HPDE6-E6E7 (cell line): Measurements from ENCODE around the gene VARS1.

Experiments
- DNase-seq: peaks from one replicate; pipeline ENCODE4 v3.0.0; 2011; ENCODE audit warnings: missing footprints; ENCODE audit errors: extremely low spot score

The VARS1 gene

DNA sequence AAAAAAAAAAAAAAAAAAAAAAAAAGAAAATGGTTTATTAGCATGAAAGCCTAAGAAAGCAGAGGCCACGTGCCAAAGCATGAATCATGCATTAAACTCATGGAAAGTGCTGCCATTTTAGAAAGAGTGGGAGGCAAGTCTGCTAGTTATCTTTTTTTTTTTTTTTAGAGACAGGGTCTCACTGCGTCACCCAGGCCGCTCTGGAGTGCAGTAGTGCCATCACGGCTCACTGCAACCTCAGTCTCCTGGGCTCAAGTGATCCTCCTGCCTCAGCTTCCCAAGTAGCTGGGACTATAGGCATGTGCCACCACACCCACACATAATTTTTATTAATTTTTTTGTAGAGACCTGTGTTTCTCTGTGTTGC is 23.6 kb downstream of the VARS1 start:
- DNase-seq: no peak

DNA sequence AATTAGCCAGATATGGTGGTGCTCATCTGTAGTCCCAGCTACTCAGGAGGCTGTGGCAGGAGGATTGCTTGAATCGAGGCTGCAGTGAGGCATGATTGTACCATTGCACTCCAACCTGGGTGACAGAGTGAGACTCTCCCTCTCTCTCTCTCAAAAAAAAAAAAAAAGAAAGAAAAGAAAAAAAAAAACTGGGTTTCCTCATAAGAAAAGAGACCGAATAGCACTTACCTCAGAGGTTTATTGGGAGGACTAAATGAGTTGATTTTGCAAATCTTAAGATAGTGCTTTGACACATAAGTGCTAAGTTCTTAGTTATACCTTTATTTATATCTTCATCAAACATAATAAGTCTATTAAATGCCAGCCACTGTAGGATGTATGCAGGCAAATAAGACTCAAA is 24.7 kb downstream of the VARS1 start:
- DNase-seq: no peak

DNA sequence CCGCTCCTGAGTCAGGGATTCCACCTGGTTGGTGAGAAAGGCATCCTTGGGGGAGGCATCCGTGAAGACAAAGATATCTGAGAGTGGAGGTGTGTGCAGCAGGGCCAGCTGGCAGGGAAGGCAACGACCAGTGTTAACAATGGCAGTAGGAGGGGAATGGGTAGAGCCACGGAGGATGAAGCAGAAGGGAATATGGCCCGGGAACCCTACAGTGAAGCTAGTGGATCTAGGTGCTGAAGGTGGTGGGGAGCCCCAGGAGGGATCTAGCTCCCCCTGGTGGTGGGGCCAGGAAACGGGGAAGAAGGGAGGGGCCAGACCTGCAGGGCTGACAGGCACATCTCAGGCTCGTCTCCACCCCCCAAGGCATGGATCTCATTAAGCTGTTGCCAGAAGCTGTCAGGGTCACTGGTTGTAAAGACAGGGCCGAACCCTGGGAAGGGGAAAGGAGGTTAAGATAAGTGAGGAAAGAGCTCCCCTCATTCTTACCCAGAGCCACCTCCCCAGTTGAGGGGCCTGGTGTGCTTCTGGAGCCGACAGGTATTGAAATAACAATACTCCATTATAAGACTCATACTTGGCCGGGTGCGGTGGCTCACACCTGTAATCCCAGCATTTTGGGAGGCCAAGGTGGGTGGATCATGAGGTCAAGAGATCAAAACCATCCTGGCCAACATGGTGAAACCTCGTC is 25.7 kb downstream of the VARS1 start:
- peak; percentile 89 for DNase-seq

DNA sequence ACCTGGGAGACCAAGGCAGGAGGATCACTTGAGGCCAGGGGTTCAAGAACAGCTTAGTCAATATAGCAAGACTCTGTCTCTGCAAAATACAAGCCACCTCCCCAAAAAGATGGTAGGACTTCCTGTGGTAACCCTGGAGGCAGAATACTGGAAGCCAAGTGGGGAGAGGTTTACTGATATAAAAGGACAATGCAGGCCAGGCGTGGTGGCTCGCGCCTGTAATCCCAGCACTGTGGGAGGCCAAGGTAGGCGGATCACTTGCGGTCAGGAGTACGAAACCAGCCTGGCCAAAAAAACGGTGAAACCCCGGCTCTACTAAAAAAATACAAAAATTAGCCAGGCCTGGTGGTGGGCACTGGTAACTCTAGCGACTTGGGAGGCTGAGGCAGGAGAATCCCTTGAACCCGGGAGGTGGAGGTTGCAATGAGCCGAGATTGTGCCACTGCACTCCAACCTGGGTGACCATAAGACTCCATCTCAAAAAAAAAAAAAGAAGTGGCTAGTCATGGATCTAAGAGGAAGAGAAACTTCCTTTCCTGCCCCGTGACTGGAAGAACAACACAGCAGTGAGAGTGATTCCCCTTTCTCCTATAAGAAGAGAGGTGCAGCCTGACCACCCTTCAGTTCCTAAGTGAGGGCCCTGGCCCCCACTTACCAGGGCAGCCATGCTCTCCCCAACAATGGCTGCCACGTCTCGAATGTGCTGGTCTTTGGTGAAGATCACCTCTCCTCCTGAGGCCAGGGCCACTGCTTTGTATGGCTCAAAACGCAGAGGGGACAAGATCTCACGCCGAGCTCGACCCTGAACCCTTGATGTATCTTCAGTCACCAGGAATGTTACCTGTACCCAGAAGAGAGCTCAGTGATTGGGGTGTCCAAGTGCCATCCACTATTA is 26.9 kb downstream of the VARS1 start:
- no peak for DNase-seq

DNA sequence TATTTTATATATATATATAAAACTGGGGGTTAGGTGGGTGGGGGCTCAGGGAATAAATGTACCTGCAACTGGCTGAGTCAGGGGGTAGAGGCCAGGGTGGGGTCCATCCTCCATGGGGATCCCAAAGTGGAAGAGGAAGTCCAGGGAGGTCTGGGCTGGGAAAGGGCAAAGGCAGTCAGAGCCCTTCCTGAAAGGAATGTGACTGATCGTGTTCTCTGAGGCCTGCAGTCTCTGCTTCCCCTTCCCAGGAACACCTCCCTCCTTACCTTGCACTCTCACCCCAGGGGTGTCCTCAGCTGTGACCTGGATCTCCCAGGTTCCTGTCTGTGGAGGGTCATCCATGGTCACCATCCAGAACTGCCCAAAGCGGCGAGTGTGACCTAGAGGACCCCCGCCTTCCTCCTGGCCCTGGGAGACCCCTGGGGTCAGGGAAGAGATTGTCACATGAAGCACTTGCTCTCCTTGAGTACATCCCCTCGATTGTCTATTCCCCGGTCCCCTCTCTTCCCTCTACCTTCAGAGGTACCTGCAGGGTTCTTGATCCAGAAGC is 28.4 kb downstream of the VARS1 start:
- DNase-seq: no peak

DNA sequence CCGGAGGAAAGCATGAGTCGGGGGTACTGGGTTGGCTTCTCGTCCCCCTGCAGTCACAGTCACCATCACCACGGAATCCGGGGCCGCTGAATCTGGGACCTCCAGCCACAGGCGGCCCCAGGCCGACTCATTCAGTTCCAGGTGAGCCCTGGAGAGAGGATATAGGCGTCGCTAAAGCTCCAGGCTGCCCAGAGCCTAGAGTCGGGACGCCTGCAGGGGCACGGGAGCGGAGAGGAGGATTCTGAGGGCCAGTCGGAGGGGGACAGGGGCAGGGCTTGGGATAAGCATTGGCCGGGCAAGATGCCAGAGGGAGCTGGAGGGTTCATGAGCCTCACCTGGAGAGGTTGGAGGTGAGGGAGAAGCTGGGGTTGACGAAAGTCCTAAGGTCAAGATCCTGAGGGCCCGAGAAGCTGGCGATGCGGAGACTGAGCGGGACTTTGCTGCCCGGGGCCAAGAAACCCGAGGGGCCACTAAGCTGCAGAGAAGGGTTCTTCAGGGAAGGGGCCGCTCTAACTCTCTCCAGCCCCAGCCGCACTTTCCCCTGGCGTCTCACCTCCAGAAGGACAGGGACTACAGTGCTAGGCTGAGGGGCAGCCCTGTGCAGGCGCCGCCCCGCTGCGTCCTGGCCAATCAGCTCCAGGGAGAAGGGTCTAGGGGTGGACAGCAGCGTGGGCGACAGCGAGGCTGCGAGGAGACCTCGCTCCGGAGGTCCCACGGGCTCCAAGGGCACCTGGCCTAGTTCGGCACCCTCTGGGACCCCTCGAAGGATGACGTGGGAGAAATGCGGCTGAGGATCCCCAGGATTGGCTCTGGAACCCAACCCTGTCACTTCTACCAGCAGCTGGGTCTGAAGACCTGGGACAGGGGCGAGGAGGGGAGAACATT is 29.4 kb downstream of the VARS1 start:
- no peak for DNase-seq

DNA sequence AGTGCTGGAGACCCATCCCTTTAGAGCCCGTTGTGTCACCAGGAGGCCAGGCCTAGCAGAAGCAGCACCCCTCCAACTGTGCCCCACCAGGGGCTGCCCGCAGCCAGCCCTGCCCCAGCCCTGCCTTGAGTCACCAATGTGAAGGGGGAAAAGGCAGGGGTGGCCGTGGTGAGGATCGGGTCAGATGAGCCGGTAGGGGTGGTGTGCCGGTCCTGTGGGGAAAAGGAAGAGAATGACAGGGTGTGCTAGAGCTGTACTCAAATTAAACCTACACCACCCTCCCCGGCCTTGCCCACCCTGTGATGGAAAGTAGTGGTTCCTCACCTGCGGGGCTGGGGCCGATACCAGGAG is 30.0 kb downstream of the VARS1 start:
- DNase-seq: no peak

DNA sequence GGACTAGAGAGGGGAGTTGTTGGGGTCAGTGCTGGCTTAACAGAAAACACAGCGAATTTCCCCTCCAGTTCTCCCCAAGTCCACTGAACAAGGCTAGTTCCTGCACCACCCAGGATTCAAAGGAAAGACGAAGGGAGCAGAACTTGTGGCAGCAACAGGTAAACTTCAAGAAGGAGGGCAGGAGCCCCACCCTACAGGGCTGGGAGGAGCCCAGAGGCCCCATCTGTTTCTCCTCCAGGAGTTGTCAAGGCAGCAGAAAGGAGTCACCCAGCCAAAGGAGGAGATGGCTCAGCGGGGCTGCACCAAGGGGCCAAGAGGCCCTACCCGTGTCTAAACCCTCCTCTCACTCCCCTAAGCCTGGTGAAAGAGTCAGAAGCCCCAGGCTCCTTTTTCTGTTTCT is 31.4 kb downstream of the VARS1 start:
- no peak for DNase-seq

DNA sequence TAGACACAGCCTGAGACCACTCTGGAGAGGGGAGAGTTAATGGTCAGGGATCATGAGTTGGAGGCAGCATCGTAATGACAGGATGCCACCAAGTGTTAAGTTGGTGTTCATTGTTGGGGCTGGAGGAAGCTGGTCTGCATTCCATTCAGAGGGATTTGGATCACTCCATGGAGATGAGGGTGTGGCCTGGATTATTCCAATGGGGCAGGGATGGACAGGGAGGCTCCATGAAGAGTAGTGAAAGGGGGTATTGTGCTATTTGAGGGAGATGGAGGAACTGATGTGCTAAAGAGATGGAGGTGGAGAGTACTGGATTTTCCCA is 32.0 kb downstream of the VARS1 start:
- DNase-seq: no peak

DNA sequence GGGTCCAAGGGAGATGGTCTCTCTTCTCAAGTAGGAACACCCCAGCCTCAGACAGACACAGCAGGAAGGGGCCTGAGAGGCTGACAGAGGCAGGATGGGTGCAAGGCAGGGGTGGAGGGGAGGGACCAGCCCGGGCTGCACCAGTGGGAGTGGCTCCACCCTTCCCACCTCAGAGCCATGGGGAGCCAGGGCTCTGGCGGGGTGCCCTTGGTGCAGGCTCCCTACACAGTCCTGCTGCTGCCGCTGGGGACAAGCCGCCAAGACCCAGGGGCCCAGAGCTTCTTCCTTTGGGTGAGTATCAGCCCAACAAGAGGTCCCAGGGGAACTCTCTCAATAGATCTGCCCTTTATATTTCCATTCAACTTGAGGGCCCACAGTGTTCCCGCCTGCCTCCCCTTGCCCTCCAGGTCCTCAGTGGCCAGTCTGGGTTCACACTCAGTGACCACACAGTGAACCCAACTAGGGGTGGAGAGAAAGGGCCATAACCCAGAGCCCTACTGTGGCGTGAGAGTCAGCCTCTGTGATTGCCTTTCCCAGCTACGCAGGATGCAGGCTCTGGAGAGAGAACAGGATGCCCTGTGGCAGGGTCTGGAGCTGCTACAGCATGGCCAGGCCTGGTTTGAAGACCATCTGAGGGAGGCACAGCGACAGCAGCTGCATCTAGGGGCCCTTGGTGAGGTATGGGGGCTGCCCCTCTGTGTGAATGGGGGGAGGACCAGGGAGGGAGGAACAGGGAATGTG is 32.5 kb downstream of the VARS1 start:
- no peak for DNase-seq

DNA sequence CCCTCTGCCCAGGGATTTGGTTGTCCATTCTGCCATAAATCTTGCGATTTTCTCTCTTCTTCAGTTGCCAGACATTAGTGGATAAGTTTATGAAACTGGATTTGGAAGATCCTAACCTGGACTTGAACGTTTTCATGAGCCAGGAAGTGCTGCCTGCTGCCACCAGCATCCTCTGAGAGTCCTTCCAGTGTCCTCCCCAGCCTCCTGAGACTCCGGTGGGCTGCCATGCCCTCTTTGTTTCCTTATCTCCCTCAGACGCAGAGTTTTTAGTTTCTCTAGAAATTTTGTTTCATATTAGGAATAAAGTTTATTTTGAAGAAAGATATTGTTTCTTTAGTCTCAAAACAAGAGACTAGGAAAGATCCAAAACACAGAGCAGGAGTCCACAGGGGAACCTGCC is 33.2 kb downstream of the VARS1 start, which contains the start of gene SAPCD1:
SAPCD1 (plus strand) TSS at position 301 of the 400 bp plus-strand sequence. CDS start 399 bp downstream, outside the sequence.
- no peak for DNase-seq

DNA sequence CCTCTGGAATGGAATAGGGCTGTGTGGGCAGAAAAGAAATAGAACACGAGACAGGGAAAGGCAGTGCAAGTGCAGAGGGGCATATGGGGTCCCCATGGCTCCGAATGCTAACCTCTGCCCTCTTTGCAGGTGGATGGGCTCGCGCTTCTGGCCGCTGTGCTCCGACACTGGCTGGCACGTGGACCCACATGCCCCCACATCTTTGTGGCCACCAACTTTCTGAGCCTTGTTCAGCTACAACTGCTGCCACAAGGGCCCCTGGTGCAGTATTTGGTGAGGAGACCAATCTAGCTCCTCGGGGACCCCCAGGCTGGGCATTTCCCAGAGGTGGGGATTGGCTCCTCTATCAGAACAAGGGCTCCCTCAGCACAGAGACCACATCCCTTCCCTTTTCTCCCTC is 34.2 kb downstream of the VARS1 start:
- no peak for DNase-seq

DNA sequence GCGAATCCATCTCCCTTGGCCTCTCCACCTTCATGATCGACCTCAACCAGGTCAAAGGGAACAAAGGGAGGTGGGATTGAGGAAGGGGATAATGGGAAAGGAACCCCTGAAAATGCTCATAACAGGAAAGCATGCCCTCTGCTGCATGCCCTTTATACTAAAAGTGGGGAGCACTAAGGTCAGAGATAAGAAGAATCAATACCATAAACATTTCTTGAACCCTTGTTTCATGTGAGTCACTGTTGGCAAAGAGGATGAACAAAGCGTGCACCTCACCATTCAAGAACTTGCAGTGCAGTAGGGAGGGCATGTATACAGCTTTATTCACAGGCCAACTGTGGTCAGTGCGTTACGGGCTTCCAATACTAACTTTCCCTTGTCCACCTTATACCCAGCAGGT is 34.8 kb downstream of the VARS1 start:
- no peak for DNase-seq

DNA sequence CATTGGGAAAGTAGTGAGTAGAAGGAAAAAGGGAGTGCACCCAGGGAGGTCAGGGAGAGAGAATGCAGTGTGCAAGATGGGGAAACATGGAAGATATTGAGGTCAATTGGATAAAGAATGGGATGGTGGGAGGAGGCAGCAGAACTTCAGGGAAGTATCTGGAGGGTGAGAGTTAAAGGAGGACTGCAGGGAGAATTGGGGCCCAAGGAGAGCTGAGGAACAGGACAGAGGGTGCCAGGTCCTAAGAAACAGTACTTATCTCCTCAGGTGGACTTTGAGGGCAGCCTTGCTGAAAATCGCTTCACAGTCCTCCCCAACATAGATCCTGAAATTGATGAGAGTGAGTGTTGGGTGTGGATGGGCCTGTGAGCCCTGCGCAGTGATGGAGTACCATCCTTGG is 37.3 kb downstream of the VARS1 start:
- no peak for DNase-seq

DNA sequence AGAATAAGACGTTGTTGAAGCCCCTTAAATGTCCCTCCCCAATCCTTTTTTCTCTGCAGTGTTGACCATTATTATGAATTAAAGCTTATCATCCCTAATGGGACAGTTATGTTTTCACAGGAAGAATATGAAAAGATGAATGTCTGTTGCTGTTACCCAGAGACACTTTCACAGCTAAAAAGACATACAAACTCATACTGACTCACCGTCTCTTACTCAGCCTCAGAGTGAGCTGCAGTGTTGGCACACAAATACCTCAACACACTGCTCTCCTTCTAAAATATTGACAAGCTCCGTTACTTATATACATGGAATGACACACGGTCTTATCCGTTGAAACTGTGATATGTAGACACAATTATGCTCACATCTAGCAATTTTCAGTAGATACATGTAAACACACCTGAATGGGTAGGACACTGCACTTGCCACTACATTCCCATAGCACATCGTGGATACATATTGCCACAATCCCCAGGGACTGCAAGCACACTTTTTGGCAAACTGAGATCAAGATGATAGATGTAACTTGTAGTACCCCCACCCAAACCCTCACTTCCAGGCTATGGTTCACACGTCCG is 42.7 kb downstream of the VARS1 start:
- DNase-seq: no peak

DNA sequence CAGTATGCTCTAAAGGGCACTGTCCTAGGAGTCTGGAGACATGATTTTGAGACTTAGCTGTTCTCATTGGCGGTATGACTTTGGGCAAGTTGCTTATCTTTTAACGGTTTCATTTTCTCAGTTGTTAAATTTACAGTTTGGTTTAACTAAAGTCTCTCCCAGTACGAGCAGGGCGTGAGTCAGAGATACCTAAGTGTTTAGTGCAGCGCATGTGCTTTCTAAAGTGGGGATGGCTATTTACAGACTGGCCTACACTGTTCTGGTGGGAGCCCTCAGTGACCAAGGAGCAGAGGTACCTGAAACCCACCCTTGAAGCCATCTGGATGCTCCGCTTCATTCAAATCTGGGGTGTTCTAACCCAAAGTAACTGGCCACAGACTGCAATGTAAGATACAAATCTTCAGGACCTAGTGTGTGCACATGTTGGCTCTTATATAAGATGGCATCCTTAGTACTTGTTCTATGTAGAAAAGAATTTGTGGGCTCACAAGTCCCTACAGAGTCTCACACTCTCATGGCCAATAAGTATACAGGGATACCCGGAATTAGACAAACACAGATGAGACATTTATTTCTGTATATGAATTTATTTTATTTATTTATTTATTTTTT is 45.0 kb downstream of the VARS1 start:
- no peak for DNase-seq

DNA sequence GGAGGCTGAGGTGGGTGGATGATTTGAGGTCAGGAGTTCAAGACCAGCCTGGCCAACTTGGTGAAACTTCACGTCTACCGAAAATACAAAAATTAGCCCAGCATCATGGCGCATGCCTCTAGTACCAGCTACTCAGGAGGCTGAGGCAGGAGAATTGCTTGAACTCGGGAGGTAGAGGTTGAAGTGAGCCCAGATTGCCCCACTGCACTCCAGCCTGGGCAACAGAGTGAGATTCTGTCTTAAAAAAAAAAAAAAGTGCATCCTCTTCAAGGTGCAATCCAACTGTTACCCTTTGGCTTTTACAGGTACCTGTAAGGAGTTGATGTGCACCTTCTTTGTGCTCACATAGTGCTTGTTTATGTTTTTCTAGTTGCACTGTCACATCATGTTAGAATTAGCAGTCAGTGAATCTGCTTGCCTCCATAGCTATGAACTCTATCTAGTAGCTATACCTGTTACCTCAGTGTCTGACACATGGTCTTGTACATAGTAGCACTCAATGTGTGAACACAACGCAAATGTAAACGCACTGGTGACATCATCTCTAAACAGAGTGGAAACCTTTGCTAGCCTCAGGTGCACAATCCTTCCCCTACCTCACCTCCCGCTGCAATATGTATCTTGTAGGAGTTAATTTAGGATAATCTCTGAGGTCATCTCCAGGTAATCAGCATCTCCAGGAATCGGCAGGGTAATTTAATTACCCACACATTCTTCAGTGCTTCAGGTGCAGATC is 46.1 kb downstream of the VARS1 start:
- no peak for DNase-seq
